Measurements from ENCODE around the gene DKK2. TPM values are rescaled to one million over a fixed set of nuclear protein-coding genes. Genes with fewer than 3 reads are reported as not detected.

Gene DKK2
- total and polyA plus RNA-seq, 2 of the 13 experiments (the other 11 are each of a cell fraction or from before 2014, with no cell fraction given) = not detected

DNA sequence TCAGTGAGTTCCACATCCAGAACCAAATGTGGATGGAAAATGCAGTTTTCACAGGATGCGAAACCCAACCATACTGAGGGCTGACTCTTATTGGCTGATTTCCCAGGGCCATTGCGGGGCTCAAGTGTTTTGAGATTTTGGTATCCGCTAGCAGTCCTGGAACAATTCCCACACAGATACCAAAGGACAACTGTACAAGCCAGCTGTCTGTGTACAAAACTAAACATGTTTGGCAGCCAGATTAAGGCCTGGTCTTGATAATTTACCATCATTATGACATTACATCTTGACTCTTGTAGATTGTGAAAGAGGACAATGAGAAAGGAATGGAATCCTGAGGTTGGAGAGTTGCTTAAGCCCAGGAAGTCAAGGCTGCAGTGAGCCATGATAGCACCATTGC is 121.9 kb downstream of the DKK2 start:
- no peak overlapping the region for H3K4me3 ChIP-seq (replicated peaks in 1 of 3; ENCODE audit: insufficient read depth in 1 of 3, low read depth in 2 of 3, low read length in 3 of 3)
- ATAC-seq (no peak), DNase-seq (ENCODE audit: low spot score) (no peak), FAIRE-seq (no peak)
- intact Hi-C loops (cut with micrococcal nuclease; ENCODE audit: unreplicated experiment) = no loop called here
- no peaks in the 10 kb centered on the region for H3K27me3 ChIP-seq (ENCODE audit: control insufficient read depth in 1 of 2, insufficient read depth in 2 of 2, low read length in 2 of 2)
- WGBS (ENCODE audit: low lambda C conversion rate) = 54% methylated on average over 3 of the region's 3 CpGs
- in situ Hi-C loops (cut with HindIII; ENCODE audit: extremely low pct_ligation_motif_present, low pct_unique_long_range_greater_than_20kb) = no loop called here
- no peak overlapping the region for H3K9ac ChIP-seq (ENCODE audit: insufficient read depth, low read depth, low read length)
- H3K4me2 ChIP-seq (ENCODE audit: low read depth, low read length) = no peak overlapping the region
- no peaks in the 10 kb centered on the region for H3K9me3 ChIP-seq (ENCODE audit: low read length)
- H2AFZ ChIP-seq (ENCODE audit: low read length) = no peak overlapping the region
- no peaks in the 10 kb centered on the region for H3K79me2 ChIP-seq (ENCODE audit: insufficient read depth, low read length)
- ChIA-PET CTCF (ENCODE audit: low intra/inter-chr PET ratio, low total read pairs) (no interaction called here), POLR2A (no interaction called here)
- no peaks in the 10 kb centered on the region for H3K4me1 ChIP-seq (ENCODE audit: insufficient read depth, low read length)
- no TSS peak for BruUV-seq (replicated peaks)
- no peaks in the 10 kb centered on the region for H4K20me1 ChIP-seq (ENCODE audit: insufficient read depth, low read length)
- no peaks in the 10 kb centered on the region for H3K36me3 ChIP-seq (replicated peaks in 1 of 2; ENCODE audit: control insufficient read depth in 1 of 2, insufficient read depth in 2 of 2, low read length in 2 of 2)
- H3K27ac ChIP-seq (ENCODE audit: extremely low read length, insufficient read depth, low read length) = no peak overlapping the region
- no peak for TF ChIP-seq MAFF (IDR thresholded peaks at IDR 0.05; ENCODE audit: low read depth, low read length)
- no peak for TF ChIP-seq HOXA5 (CRISPR knock-in tag; IDR thresholded peaks at IDR 0.05)
- TF ChIP-seq, protein P1, sequence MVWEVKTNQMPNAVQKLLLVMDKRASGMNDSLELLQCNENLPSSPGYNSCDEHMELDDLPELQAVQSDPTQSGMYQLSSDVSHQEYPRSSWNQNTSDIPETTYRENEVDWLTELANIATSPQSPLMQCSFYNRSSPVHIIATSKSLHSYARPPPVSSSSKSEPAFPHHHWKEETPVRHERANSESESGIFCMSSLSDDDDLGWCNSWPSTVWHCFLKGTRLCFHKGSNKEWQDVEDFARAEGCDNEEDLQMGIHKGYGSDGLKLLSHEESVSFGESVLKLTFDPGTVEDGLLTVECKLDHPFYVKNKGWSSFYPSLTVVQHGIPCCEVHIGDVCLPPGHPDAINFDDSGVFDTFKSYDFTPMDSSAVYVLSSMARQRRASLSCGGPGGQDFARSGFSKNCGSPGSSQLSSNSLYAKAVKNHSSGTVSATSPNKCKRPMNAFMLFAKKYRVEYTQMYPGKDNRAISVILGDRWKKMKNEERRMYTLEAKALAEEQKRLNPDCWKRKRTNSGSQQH (CRISPR knock-in tag; IDR thresholded peaks at IDR 0.05; ENCODE audit: low read depth) = no peak
- TF ChIP-seq TCF12 (IDR thresholded peaks at IDR 0.05) = no peak
- TF ChIP-seq TCF12 (CRISPR knock-in tag; IDR thresholded peaks at IDR 0.05) = no peak
- TF ChIP-seq ZEB1 (IDR thresholded peaks at IDR 0.05; ENCODE audit: insufficient replicate concordance, low read depth) = no peak
- no peak for TF ChIP-seq FOSL1 (CRISPR knock-in tag; IDR thresholded peaks at IDR 0.05; ENCODE audit: borderline replicate concordance)
- TF ChIP-seq SIN3A (IDR thresholded peaks at IDR 0.05; ENCODE audit: borderline replicate concordance, low read depth, low read length) = no peak
- no peak for TF ChIP-seq PHB2 (IDR thresholded peaks at IDR 0.05; ENCODE audit: partially characterized antibody)
- TF ChIP-seq ZNF160 (CRISPR knock-in tag; IDR thresholded peaks at IDR 0.05) = no peak
- TF ChIP-seq ZNF33A (CRISPR knock-in tag; IDR thresholded peaks at IDR 0.05; ENCODE audit: borderline replicate concordance) = no peak
- no peak for TF ChIP-seq ZNF740 (CRISPR knock-in tag; IDR thresholded peaks at IDR 0.05)
- TF ChIP-seq RARA (CRISPR knock-in tag; IDR thresholded peaks at IDR 0.05) = no peak
- no peak for TF ChIP-seq ZNF484 (CRISPR knock-in tag; IDR thresholded peaks at IDR 0.05; ENCODE audit: borderline replicate concordance, low read depth)
- TF ChIP-seq SNAPC4 (CRISPR knock-in tag; IDR thresholded peaks at IDR 0.05) = no peak
- TF ChIP-seq ZSCAN20 (CRISPR knock-in tag; IDR thresholded peaks at IDR 0.05; ENCODE audit: borderline replicate concordance) = no peak
- TF ChIP-seq ZSCAN21 (CRISPR knock-in tag; IDR thresholded peaks at IDR 0.05; ENCODE audit: borderline replicate concordance) = no peak
